ENCODE results near the gene NAGS.
"Not testable (repeated sequence)": the region's sequence is repeated elsewhere in the genome, so short reads cannot be mapped to it uniquely, and the experiment has no call there.

DNA sequence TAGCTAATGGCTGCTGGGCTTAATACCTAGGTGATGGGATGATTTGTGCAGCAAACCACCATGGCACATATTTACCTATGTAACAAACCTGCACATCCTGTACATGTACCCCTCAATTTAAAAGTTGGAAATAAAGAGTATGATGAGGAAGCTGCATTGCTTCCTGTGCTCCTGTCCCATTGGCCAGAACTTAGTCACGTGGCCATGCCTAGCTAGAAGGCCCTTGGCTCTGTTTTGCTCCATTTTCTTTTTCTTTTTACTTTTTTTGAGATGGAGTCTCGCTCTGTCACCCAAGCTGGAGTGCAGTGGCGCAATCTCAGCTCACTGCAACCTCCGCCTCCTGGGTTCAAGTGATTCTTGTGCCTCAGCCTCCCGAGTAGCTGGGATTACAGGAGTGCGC lies 43.1 kb upstream of the NAGS start:
- not testable (repeated sequence) for TF ChIP-seq MYC (IDR thresholded peaks at IDR 0.05; ENCODE audit: insufficient read depth, insufficient read length, insufficient replicate concordance, low read length, severe bottlenecking); POLR2AphosphoS5 (IDR thresholded peaks at IDR 0.05; ENCODE audit: low read length); EGR1 (IDR thresholded peaks at IDR 0.05; ENCODE audit: borderline replicate concordance in 1 of 2, low read depth in 2 of 2, low read length in 2 of 2); PML (IDR thresholded peaks at IDR 0.05; ENCODE audit: low read length); MEF2B (IDR thresholded peaks at IDR 0.05; ENCODE audit: partially characterized antibody, poor library complexity, severe bottlenecking); ATF7 (IDR thresholded peaks at IDR 0.05; ENCODE audit: low read depth); NFIC (IDR thresholded peaks at IDR 0.05; ENCODE audit: low read depth, low read length)
- TF ChIP-seq, protein P1, sequence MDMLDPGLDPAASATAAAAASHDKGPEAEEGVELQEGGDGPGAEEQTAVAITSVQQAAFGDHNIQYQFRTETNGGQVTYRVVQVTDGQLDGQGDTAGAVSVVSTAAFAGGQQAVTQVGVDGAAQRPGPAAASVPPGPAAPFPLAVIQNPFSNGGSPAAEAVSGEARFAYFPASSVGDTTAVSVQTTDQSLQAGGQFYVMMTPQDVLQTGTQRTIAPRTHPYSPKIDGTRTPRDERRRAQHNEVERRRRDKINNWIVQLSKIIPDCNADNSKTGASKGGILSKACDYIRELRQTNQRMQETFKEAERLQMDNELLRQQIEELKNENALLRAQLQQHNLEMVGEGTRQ (IDR thresholded peaks at IDR 0.05; ENCODE audit: borderline replicate concordance, low read depth, low read length), result not testable (repeated sequence)
- TF ChIP-seq, protein P2, sequence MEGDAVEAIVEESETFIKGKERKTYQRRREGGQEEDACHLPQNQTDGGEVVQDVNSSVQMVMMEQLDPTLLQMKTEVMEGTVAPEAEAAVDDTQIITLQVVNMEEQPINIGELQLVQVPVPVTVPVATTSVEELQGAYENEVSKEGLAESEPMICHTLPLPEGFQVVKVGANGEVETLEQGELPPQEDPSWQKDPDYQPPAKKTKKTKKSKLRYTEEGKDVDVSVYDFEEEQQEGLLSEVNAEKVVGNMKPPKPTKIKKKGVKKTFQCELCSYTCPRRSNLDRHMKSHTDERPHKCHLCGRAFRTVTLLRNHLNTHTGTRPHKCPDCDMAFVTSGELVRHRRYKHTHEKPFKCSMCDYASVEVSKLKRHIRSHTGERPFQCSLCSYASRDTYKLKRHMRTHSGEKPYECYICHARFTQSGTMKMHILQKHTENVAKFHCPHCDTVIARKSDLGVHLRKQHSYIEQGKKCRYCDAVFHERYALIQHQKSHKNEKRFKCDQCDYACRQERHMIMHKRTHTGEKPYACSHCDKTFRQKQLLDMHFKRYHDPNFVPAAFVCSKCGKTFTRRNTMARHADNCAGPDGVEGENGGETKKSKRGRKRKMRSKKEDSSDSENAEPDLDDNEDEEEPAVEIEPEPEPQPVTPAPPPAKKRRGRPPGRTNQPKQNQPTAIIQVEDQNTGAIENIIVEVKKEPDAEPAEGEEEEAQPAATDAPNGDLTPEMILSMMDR (IDR thresholded peaks at IDR 0.05 in 2 of 3, conservative IDR thresholded peaks at IDR 0.05 in 1 of 3; ENCODE audit: control insufficient read depth in 2 of 3, extremely low read depth in 1 of 3, insufficient read depth in 1 of 3, low read depth in 3 of 3, low read length in 3 of 3), result not testable (repeated sequence)

Data from GM12878 (cell line).